K562 (cell line): ENCODE measurements around the gene CFAP52.

Experiments
- CREB3 ChIP-seq: fragments of 450-650 bp; conservative IDR thresholded peaks from 2 replicates; pipeline ENCODE4 v1.6.1; 2016; ENCODE audit warnings: missing genetic modification characterization, low read depth, mild to moderate bottlenecking, missing compliant biosample characterization, moderate library complexity
- EHMT2 ChIP-seq: fragments of 450-650 bp; IDR thresholded peaks from 2 replicates; pipeline ENCODE4 v1.6.1; 2018; ENCODE audit warnings: antibody characterized with exemption
- EZH2 ChIP-seq: IDR thresholded peaks from 2 replicates; pipeline ENCODE4 v1.6.1; 2012; ENCODE audit warnings: low read depth, mild to moderate bottlenecking, inconsistent platforms, low read length, borderline replicate concordance
- HDAC6 ChIP-seq: IDR thresholded peaks from 2 replicates; pipeline ENCODE4 v1.6.1; 2012; ENCODE audit warnings: low read depth, mild to moderate bottlenecking, control low read depth, inconsistent platforms, low read length, moderate library complexity
- MLLT1 ChIP-seq, 2 experiments: fragments of 450-650 bp; IDR thresholded peaks; 2 replicates each; pipeline ENCODE4 v1.6.1; 2016
- POLR2A ChIP-seq: fragments of 450-650 bp; conservative IDR thresholded peaks from 2 replicates; pipeline ENCODE4 v1.6.1; 2016
- SPI1 ChIP-seq: IDR thresholded peaks from 2 replicates; pipeline ENCODE4 v1.6.1; 2011; ENCODE audit warnings: low read depth, low read length, control low read depth, borderline replicate concordance
- TFAP4 ChIP-seq: sonication (generic); formaldehyde crosslinking; IDR thresholded peaks from 2 replicates; pipeline ENCODE4 v1.8.0; 2022; ENCODE audit warnings: missing genetic modification reagents, mild to moderate bottlenecking, moderate library complexity, borderline replicate concordance
- ZBTB7A ChIP-seq: IDR thresholded peaks from 2 replicates; pipeline ENCODE4 v1.6.1; 2011; ENCODE audit warnings: low read depth, mild to moderate bottlenecking, low read length, moderate library complexity, borderline replicate concordance; ENCODE audit not compliant: control insufficient read depth
- ZNF174 ChIP-seq: fragments of 250-450 bp; sonication (Bioruptor Pico); IDR thresholded peaks from 2 replicates; pipeline ENCODE4 v1.4.0; 2020; ENCODE audit warnings: mild to moderate bottlenecking
- ZNF644 ChIP-seq: fragments of 200-800 bp; sonication (Bioruptor generic); IDR thresholded peaks from 2 replicates; pipeline ENCODE4 v1.6.1; 2016; ENCODE audit warnings: low read depth, missing genetic modification characterization, missing compliant biosample characterization
- ZNF707 ChIP-seq: fragments of 250-450 bp; sonication (Bioruptor Pico); conservative IDR thresholded peaks from 2 replicates; pipeline ENCODE4 v1.8.0; 2022; ENCODE audit warnings: inconsistent platforms, mild to moderate bottlenecking, moderate library complexity
- ZNF830 ChIP-seq: fragments of 250-450 bp; sonication (Bioruptor Pico); IDR thresholded peaks from 2 replicates; pipeline ENCODE4 v1.5.0; 2021; ENCODE audit warnings: mild to moderate bottlenecking
- TF ChIP-seq, protein P1 (sequence below): fragments of 150-350 bp; conservative IDR thresholded peaks from 2 replicates; pipeline ENCODE4 v1.6.1; 2014; ENCODE audit warnings: low read length

- TF ChIP-seq POLR2A (no peak), EZH2 (no peak), SPI1 (no peak), ZNF174 (CRISPR knock-in tag) (no peak), EHMT2 (no peak), ZBTB7A (no peak), CREB3 (tag) (no peak), ZNF707 (no peak), ZNF830 (CRISPR knock-in tag) (no peak), TFAP4 (CRISPR knock-in tag) (no peak), ZNF644 (no peak), MLLT1 (IDR thresholded peaks at IDR 0.05) (no peak), HDAC6 (no peak)
- TF ChIP-seq, protein P1, sequence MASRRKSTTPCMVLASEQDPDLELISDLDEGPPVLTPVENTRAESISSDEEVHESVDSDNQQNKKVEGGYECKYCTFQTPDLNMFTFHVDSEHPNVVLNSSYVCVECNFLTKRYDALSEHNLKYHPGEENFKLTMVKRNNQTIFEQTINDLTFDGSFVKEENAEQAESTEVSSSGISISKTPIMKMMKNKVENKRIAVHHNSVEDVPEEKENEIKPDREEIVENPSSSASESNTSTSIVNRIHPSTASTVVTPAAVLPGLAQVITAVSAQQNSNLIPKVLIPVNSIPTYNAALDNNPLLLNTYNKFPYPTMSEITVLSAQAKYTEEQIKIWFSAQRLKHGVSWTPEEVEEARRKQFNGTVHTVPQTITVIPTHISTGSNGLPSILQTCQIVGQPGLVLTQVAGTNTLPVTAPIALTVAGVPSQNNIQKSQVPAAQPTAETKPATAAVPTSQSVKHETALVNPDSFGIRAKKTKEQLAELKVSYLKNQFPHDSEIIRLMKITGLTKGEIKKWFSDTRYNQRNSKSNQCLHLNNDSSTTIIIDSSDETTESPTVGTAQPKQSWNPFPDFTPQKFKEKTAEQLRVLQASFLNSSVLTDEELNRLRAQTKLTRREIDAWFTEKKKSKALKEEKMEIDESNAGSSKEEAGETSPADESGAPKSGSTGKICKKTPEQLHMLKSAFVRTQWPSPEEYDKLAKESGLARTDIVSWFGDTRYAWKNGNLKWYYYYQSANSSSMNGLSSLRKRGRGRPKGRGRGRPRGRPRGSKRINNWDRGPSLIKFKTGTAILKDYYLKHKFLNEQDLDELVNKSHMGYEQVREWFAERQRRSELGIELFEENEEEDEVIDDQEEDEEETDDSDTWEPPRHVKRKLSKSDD: no peak
Measured at GRCh38 chr17:9615486-9615885, 39.0 kb downstream of the CFAP52 start.
